Astrocyte (in vitro differentiated cells and primary cell): Measurements from ENCODE around the gene SMARCA1.

ENCODE experiments used
- CTCF ChIP-seq: IDR thresholded peaks from 2 replicates; pipeline ENCODE4 v1.5.1; 2011; ENCODE audit warnings: low read depth, mild to moderate bottlenecking, inconsistent platforms, low read length, moderate library complexity; ENCODE audit not compliant: insufficient read depth
- EZH2 ChIP-seq: IDR thresholded peaks from 2 replicates; pipeline ENCODE4 v1.6.1; 2012; ENCODE audit warnings: mild to moderate bottlenecking, low read length, inconsistent platforms; ENCODE audit not compliant: insufficient read depth

GRCh38 chrX:129556806-129557315, 33.6 kb upstream of the SMARCA1 start:
- TF ChIP-seq EZH2 (no peak), CTCF (no peak)
